ENCODE results near the gene PCED1B. TPM values are rescaled to one million over a fixed set of nuclear protein-coding genes. Genes with fewer than 3 reads are reported as not detected.
A peak's percentile ranks its signal among the peaks of the same experiment; 100 is the strongest.
"Not testable (repeated sequence)": the region's sequence is repeated elsewhere in the genome, so short reads cannot be mapped to it uniquely, and the experiment has no call there.

The PCED1B gene
- 0.99 and 2.8 TPM in 2 replicates for total RNA-seq
- polyA plus RNA-seq (2012): 19.5 TPM

GRCh38 chr12:47079468-47079980, at the start of gene PCED1B, which contains the start of gene AMIGO2:
Gene PCED1B, plus strand, starts transcription at chr12:47079621. Its CDS starts 155,443 bp downstream, at chr12:47235064.
Gene AMIGO2, minus strand, starts transcription at chr12:47079959. Its CDS starts 957 bp downstream, at chr12:47079002.
- DNase-seq (ENCODE audit: low read depth): peak; percentile 84

GRCh38 chr12:47029903-47030302, 49.5 kb upstream of the PCED1B start:
- DNase-seq (ENCODE audit: low read depth): no peak

- peak; percentile 68 for DNase-seq (ENCODE audit: low read depth)
These were observed 46.8 kb upstream of the PCED1B start for GRCh38 chr12:47032644-47033043.

GRCh38 chr12:47033081-47033480, 46.3 kb upstream of the PCED1B start:
- DNase-seq (ENCODE audit: low read depth): no peak

GRCh38 chr12:47033789-47034555, 45.4 kb upstream of the PCED1B start:
- DNase-seq (ENCODE audit: low read depth): no peak

- DNase-seq (ENCODE audit: low read depth): no peak
These were observed 44.8 kb upstream of the PCED1B start for GRCh38 chr12:47034661-47035060.

- no peak for DNase-seq (ENCODE audit: low read depth)
These were observed 43.9 kb upstream of the PCED1B start for GRCh38 chr12:47035484-47035883.

- no peak for DNase-seq (ENCODE audit: low read depth)
These were observed 41.1 kb upstream of the PCED1B start for GRCh38 chr12:47038270-47038748.

- DNase-seq (ENCODE audit: low read depth): no peak
These were observed 40.3 kb upstream of the PCED1B start for GRCh38 chr12:47039079-47039478.

- DNase-seq (ENCODE audit: low read depth): no peak
These were observed 39.7 kb upstream of the PCED1B start for GRCh38 chr12:47039756-47040155.

GRCh38 chr12:47041327-47041726, 38.1 kb upstream of the PCED1B start:
- DNase-seq (ENCODE audit: low read depth): no peak

- no peak for DNase-seq (ENCODE audit: low read depth)
These were observed 30.9 kb upstream of the PCED1B start for GRCh38 chr12:47048541-47048940.

GRCh38 chr12:47051291-47051690, 28.1 kb upstream of the PCED1B start:
- DNase-seq (ENCODE audit: low read depth): not testable (repeated sequence)

GRCh38 chr12:47052274-47052673, 27.1 kb upstream of the PCED1B start:
- no peak for DNase-seq (ENCODE audit: low read depth)

GRCh38 chr12:47053961-47054360, 25.5 kb upstream of the PCED1B start:
- no peak for DNase-seq (ENCODE audit: low read depth)

- no peak for DNase-seq (ENCODE audit: low read depth)
These were observed 24.8 kb upstream of the PCED1B start for GRCh38 chr12:47054659-47055058.

GRCh38 chr12:47055856-47056255, 23.6 kb upstream of the PCED1B start:
- not testable (repeated sequence) for DNase-seq (ENCODE audit: low read depth)

GRCh38 chr12:47056944-47057343, 22.5 kb upstream of the PCED1B start:
- not testable (repeated sequence) for DNase-seq (ENCODE audit: low read depth)

- not testable (repeated sequence) for DNase-seq (ENCODE audit: low read depth)
These were observed 20.8 kb upstream of the PCED1B start for GRCh38 chr12:47058640-47059039.

- no peak for DNase-seq (ENCODE audit: low read depth)
These were observed 13.9 kb upstream of the PCED1B start for GRCh38 chr12:47065546-47065945.

- DNase-seq (ENCODE audit: low read depth): no peak
These were observed 13.0 kb upstream of the PCED1B start for GRCh38 chr12:47066278-47067025.

GRCh38 chr12:47067176-47067575, 12.2 kb upstream of the PCED1B start:
- no peak for DNase-seq (ENCODE audit: low read depth)
